Activated CD4-positive, alpha-beta T cell treated with anti-CD3 and anti-CD28 coated beads for 1 hour (primary cell): ENCODE results near the gene ANKRD55.
"Not testable (repeated sequence)": the region's sequence is repeated elsewhere in the genome, so short reads cannot be mapped to it uniquely, and the experiment has no call there.

Experiments used
- DNase-seq: peaks from one replicate; pipeline ENCODE4 v3.0.0-alpha.2; 2020

Gene ANKRD55

DNA sequence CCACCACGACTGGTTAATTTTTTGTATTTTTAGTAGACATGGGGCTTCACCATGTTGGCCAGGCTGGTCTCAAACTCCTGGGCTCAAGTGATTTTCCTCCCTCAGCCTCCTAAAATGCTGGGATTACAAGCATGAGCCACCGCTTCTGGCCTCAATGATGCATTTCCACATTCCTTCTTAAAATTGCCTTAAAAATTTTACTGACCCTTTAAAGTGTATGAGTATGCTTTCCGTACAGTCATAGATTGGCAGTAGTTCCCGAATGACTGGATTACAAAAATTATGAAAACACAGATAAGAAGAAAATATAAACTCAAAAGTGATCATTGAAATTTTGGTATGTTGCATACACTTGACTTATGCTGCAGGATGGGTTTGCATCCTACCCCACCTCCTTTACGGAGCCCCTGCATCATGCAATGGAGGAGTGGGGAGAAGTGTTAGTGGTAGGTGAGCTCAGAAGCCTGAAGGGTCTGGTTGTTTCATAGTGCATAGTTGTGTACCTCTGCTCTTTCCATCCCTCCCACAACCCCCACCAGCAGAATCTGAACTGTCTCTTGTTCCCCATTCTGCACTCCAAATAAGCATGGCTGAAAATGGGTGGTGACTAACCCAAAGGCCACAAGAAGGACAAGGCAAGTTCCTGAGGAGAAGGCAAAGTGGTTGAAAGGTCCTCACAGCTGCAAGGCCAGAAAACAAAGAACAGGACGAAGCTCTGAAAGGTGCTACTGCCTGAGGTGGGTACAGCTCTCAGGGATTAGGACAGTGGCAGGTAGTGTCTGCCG, 26.8 kb downstream of the ANKRD55 start:
- no peak for DNase-seq

- not testable (repeated sequence) for DNase-seq
Measured at GRCh38 chr5:56203936-56204335, 29.2 kb downstream of the ANKRD55 start.

- DNase-seq, result no peak
Measured at GRCh38 chr5:56202483-56202882, 30.6 kb downstream of the ANKRD55 start.

DNA sequence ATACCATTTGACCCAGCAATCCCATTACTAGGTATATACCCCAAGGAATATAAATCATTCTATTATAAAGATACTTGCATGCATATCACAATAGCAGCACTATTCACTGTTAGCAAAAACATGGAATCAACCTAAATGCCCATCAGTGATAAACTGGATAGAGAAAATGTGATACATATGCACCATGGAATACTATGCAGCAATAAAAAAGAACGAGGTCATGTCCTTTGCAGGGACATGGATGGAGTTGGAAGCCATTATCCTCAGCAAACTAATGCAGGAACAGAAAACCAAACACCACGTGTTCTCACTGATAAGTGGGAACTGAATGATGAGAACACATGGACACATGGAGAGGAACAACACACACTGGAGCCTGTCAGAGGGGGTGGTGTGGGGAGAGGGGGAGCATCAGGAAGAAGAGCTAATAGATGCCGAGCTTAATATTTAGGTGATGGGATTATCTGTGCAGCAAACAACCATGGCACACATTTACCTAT, 31.3 kb downstream of the ANKRD55 start:
- not testable (repeated sequence) for DNase-seq

GRCh38 chr5:56200971-56201666, 32.0 kb downstream of the ANKRD55 start:
- DNase-seq, result peak; percentile 47

DNA sequence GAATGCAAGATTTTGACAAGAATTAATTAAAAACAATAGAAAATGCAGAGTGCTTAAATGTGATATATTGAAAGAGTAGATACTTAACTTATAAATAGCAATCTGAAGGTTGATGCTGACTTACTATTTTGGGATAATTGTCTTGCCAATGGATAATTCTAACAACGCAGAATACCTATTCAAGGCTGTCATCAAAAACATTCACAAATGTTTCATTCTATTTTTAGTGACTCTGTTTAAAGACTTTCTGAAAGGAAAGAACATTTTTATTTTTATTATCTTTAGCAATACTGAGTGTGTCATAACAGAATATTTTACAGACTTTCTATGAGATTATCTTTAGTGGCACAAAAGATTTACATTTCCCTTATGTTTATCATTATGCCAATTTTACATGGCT, 38.1 kb downstream of the ANKRD55 start:
- DNase-seq, result no peak

DNA sequence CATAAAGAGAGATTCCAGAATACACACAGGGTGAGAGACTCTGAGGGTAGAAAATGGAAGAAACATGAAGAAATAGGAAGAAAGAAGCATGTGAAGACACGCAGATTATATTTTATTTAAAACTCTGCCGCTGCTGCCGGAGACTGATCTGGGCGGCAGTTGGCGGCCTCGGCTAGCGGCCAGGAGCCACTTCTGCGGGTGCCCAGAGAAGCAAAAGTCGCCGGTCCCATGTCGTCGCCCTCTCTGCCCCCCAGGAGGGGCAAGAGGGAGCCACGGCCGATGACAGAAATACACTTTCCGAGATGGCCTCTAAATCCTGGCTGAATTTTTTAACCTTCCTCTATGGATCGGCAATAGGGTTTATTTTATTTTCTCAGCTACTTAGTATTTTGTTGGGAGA, 40.9 kb downstream of the ANKRD55 start:
- DNase-seq, result no peak

- DNase-seq, result no peak
Measured at GRCh38 chr5:56191656-56192055, 41.5 kb downstream of the ANKRD55 start.

GRCh38 chr5:56190497-56190896, 42.6 kb downstream of the ANKRD55 start:
- peak; percentile 29 for DNase-seq

GRCh38 chr5:56185768-56186311, 47.3 kb downstream of the ANKRD55 start:
- DNase-seq, result no peak

DNA sequence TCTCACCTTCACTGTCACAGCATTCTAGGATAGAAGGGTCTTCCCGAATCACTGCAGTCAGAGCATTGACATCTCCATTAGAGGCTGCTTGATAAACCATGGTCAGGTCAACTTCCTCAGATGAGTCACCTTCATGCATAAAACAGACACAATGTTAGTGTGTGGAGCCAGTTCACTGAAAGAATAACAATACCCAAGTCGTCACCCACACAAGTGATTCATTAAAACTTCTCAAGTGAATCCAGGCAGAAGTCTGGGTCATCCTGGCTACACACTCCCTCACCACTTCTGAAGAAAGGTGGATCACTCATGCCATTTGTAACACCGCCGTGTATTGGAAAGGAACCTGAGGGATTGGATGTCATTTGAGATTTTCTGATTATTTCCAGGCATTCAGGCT, 49.6 kb downstream of the ANKRD55 start:
- DNase-seq, result no peak

GRCh38 chr5:56179442-56179841, 53.7 kb downstream of the ANKRD55 start:
- DNase-seq, result no peak

DNA sequence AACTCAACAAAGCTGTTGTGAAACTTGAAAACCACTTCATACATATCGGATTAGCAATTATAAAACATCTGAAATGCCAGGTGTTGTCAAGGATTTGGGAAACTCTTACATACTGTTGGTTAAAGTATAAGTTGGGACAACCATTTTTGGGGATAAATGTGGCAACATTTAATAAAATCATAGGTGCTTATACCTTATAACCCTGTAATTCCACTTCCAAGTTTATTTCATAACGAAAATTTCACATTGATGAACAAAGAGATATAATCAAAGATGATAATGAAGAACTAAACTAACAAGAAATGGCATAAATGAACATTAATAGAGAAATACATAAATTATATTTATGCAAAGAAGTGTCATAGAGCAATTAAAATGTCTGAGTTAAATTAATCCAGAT, 54.3 kb downstream of the ANKRD55 start:
- DNase-seq, result no peak

DNA sequence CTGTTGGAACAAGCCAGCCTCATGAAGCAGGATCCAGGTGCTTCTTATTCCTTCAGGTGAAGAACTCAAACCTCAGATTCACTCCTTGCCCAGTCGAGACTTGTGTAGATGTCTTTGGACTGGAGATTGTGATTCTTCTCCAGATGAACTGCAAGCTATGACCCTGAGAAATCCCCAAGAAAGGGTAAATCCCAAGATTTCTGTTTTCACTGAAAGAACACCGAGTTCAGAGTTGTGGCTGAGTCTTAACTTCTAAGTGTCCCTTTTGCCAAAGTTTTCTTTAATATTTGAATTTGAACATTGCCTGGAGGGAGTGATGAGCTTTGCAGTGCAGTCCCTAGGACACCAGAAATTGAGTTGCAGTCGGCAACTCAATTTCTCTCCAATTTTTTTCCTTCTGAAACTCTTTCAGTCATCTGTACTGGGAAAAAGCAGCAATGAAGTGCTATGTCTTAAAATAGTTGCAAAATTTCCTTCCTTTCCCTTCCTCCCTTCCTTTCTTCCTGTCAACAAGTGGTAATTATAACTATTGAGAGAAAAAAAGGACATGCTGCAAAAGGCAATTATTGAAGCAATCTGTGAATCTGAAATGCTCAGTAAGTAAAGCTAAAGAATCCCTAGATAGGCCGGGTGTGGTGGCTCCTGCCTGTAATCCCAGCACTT, 56.1 kb downstream of the ANKRD55 start:
- no peak for DNase-seq

- no peak for DNase-seq
Measured at GRCh38 chr5:56176155-56176798, 56.9 kb downstream of the ANKRD55 start.

- no peak for DNase-seq
Measured at GRCh38 chr5:56175488-56175887, 57.6 kb downstream of the ANKRD55 start.

DNA sequence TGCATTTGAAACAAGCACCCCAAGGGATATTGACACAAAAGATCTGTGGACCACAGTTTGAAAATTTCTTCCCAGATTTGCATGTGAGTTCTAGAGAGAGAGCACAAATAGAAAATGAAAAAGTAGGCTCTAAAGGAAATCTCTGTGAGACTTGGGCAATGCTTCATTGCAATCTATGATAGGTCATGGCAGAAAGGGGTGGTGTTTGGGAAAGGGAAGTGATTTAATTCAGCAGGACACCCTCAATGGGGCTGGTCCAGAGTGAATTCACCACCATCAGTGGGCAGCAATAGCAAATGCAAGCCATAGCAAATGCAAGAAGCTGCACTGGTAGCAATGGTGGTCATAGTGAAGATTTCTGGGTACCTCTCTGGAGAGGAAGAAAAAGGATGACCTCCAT, 58.1 kb downstream of the ANKRD55 start:
- DNase-seq, result no peak

GRCh38 chr5:56172241-56172640, 60.9 kb downstream of the ANKRD55 start:
- DNase-seq, result no peak

- no peak for DNase-seq
Measured at GRCh38 chr5:56170557-56170956, 62.6 kb downstream of the ANKRD55 start.

- no peak for DNase-seq
Measured at GRCh38 chr5:56169949-56170348, 63.2 kb downstream of the ANKRD55 start.

- no peak for DNase-seq
Measured at GRCh38 chr5:56169281-56169680, 63.8 kb downstream of the ANKRD55 start.

DNA sequence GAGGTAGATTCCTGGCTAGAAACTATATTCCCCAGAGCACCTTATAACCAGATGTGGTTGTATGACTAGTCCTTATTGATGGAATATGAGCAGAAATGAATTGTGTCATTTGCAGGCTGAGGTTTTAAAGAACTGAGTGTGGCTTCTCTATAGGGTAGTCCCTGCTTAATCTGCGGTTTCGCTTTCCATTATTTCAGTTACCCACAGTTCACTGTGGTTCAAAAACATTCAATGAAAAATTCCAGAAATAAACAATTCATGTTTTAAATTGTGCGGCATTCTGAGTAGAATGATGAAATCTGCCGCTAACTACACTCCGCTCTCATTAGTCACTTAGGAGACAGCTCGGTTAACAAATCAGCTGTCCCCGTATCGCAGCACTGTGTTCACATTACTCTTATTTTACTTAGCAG, 65.1 kb downstream of the ANKRD55 start:
- no peak for DNase-seq

DNA sequence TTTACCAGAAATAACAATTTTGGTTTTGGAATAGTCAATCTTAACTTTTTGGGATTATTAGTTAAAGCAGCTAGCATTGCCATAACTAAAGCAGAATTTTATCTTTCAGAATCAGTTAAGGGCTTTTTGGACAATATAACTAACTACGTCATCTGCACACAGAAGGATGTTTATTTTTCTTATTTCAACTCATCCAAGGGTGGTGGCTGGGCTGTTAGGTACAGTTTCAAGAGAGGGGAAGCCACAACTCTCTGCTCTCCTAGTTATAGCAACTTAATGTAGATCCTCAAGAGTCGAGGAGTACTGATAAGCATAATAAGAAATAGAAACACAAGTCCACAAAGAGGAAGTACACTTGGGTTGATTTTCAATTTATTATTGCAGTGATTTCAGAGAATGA, 65.6 kb downstream of the ANKRD55 start:
- no peak for DNase-seq
